ENCODE data around the gene ALDH16A1. TPM values are rescaled to one million over a fixed set of nuclear protein-coding genes. Genes with fewer than 3 reads are reported as not detected.

Gene ALDH16A1
- total and polyA plus RNA-seq, 10 donors, result 38.7 to 99.9 (median 49.9) TPM

DNA sequence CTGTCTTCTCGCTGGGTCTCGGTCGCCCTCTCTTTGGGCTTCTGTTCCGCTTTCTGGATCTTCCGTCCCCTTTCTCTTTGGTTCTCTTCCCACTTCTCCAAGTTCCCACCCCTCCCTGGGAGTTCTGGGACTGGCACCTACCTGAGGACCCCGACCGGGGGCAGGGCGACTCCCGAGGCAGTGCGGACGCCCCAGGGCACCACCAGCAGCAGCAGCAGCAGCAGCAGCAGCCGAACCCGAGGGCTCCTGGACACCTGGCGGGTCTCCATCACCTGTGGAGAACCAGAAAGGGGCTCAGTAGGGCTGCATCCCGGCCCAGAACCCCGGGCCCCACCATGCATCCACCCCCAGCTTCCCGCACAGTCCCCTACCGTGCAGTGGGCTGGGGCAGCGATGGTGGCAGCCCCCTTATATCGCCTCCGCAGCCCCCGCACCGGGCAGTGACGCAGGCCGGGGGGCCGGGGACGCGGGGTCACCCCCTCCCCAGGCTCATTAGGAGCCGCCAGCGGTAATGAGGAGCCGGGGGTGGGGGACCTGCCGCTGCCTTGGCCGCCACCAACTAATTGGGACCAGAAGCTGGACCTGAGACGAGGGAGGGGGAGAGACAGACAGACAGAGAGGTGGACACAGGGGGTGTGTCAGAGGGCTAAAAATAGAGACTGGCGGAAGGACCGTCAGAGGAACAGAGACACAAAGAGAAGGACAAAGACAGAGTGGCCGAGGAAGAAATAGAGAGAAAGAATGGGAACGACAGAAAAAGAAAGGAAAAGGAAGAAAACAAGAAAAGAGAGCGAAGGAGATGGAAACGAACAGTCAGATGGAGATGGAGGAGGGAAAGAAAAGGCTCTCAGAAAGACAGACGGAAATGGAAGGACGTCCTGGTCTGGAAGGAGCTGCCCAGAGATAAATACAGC, 29.7 kb upstream of the ALDH16A1 start, which contains the start of gene PTH2:
TSS of gene PTH2 (minus strand) at position 371 of the 914 bp plus-strand sequence. CDS start at position 269, 102 bp downstream.
- DNase-seq, result no peak
- H3K27me3 ChIP-seq (replicated peaks in 1 of 7), result peaks cover 5 to 100% (median 85%) of the 10 kb centered on the region in 7 donors
- H3K4me3 ChIP-seq, result peak within 1 kb of the TSS in 7 of 8 donors; percentile 6 to 63 (median 18)

DNA sequence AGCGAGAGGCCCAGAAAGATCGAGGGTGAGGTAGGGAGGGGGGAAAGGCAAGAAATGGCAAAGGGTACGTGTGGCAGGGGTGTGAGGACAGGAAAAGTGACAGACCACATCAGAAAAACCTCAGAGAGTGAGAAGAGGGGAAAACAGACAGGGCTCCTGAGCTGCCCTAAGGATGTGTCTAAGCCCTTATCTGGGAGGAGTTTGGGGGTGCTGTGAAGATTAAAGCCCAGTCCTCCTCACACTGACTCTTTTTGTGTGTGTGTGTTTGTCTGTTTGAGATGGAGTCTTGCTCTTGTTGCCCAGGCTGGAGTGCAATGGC, 29.1 kb upstream of the ALDH16A1 start:
- 2 to 9% (median 8%) methylated on average over 3 of the region's 3 CpGs for whole genome bisulfite sequencing, 5 donors
- peaks cover 5 to 100% (median 92%) of the 10 kb centered on the region in 7 donors for H3K27me3 ChIP-seq (replicated peaks in 1 of 7)
- TF ChIP-seq POLR2A (IDR thresholded peaks at IDR 0.05) (no peak), POLR2AphosphoS5 (IDR thresholded peaks at IDR 0.05) (no peak)
- TF ChIP-seq, protein P1, sequence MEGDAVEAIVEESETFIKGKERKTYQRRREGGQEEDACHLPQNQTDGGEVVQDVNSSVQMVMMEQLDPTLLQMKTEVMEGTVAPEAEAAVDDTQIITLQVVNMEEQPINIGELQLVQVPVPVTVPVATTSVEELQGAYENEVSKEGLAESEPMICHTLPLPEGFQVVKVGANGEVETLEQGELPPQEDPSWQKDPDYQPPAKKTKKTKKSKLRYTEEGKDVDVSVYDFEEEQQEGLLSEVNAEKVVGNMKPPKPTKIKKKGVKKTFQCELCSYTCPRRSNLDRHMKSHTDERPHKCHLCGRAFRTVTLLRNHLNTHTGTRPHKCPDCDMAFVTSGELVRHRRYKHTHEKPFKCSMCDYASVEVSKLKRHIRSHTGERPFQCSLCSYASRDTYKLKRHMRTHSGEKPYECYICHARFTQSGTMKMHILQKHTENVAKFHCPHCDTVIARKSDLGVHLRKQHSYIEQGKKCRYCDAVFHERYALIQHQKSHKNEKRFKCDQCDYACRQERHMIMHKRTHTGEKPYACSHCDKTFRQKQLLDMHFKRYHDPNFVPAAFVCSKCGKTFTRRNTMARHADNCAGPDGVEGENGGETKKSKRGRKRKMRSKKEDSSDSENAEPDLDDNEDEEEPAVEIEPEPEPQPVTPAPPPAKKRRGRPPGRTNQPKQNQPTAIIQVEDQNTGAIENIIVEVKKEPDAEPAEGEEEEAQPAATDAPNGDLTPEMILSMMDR (IDR thresholded peaks at IDR 0.05 in 8 of 11, conservative IDR thresholded peaks at IDR 0.05 in 3 of 11), result no peak
- H3K27ac ChIP-seq, result no peak overlapping the region
- peaks cover 27 to 66% (median 46%) of the 10 kb centered on the region in 6 donors for H3K4me1 ChIP-seq
- no peak for DNase-seq
- no peaks in the 10 kb centered on the region for H3K36me3 ChIP-seq
- no peaks in the 10 kb centered on the region for H3K9me3 ChIP-seq
- intact Hi-C loops (cut with DNase I; ENCODE audit: low total_unique reads), result no loop called here
- H3K4me3 ChIP-seq, result no peak overlapping the region

More for the DNA sequence above, 29.7 kb upstream of the ALDH16A1 start, which contains the start of gene PTH2:
- Histone ChIP-seq H3K27ac (no peak within 1 kb of the TSS), H3K36me3 (no peaks in the 10 kb centered on the region), H3K9me3 (no peaks in the 10 kb centered on the region), H3K4me1 (peaks cover 26 to 61% (median 42%) of the 10 kb centered on the region in 6 donors)
- TF ChIP-seq POLR2AphosphoS5 (IDR thresholded peaks at IDR 0.05) (no peak), POLR2A (IDR thresholded peaks at IDR 0.05) (no peak)
- TF ChIP-seq, protein P1 (IDR thresholded peaks at IDR 0.05 in 8 of 11, conservative IDR thresholded peaks at IDR 0.05 in 3 of 11), result no peak
- WGBS, 5 donors, result 8 to 10% (median 9%) methylated on average over 32 to 42 of the region's 42 CpGs
- intact Hi-C loops (cut with DNase I; ENCODE audit: low total_unique reads), result no loop called here

DNA sequence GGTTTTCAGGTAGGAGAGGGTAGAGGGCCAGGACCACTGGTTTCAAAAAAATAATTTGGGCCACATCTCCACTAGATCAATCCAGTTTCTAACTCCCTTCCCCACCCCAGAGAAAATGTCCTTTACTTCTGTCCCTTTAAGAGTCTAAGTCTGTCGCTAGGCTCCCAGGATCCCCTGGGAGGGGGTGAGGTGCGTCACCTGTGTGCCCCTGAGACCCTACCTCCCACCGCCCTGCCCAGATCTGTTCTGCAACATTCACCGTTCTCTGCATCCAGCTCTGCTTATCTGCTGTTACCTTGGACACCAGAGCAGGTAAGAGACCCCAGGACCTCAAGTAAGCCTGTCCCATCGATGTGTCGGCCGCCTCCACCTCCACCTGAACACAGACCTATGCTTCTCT, 27.8 kb upstream of the ALDH16A1 start, which contains the start of gene GFY:
TSS of gene GFY (plus strand) at position 211 of the 400 bp plus-strand sequence. CDS start 1,043 bp downstream, outside the sequence.
- no peak for TF ChIP-seq POLR2A (IDR thresholded peaks at IDR 0.05)
- Histone ChIP-seq H3K9me3 (no peaks in the 10 kb centered on the region), H3K4me3 (no peak within 1 kb of the TSS), H3K27ac (no peak within 1 kb of the TSS), H3K27me3 (replicated peaks in 1 of 7) (peaks cover 5 to 100% (median 97%) of the 10 kb centered on the region in 7 donors), H3K36me3 (no peaks in the 10 kb centered on the region), H3K4me1 (peaks cover 27 to 66% (median 46%) of the 10 kb centered on the region in 6 donors)
- WGBS, 5 donors, result 44 to 74% (median 64%) methylated on average over 6 to 7 of the region's 7 CpGs
- no peak for DNase-seq
- intact Hi-C loops (cut with DNase I; ENCODE audit: low total_unique reads), result no loop called here

DNA sequence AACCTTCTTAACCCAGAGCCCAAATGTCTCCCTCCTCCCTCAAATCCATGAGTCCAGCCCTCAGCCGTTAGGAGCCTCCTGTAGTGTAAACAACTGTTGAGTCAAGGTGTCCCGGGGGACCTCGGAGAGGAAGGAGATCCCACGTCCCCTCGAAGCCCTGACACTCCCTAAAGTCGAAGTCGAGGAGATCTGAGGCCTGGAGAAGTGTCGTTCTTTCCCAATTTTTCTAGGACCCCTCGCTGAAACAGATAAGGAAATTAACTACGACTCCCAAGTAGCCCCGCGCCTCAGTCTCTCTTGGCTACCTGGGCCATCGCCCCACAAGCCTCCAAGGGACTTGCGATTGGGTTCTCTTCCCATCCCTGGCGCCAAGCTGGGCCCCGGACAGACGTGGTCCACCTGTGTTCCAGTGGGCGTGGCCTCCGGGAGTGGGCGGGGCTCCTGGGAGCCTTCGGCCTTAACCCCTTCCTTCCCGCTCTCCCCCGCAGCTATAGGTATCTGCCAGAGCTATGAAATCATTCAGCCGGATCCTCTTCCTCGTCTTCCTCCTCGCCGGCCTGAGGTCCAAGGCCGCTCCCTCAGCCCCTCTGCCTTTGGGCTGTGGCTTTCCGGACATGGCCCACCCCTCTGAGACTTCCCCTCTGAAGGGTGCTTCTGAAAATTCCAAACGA, 27.0 kb upstream of the ALDH16A1 start:
- peaks cover 26 to 58% (median 41%) of the 10 kb centered on the region in 6 donors for H3K4me1 ChIP-seq
- no peaks in the 10 kb centered on the region for H3K36me3 ChIP-seq
- WGBS, 5 donors, result 5 to 11% (median 5%) methylated on average over 15 to 30 of the region's 30 CpGs
- H3K4me3 ChIP-seq, result no peak overlapping the region
- intact Hi-C loops (cut with DNase I; ENCODE audit: low total_unique reads), result no loop called here
- no peaks in the 10 kb centered on the region for H3K9me3 ChIP-seq
- peaks cover 5 to 100% (median 97%) of the 10 kb centered on the region in 7 donors for H3K27me3 ChIP-seq (replicated peaks in 1 of 7)
- TF ChIP-seq POLR2AphosphoS5 (IDR thresholded peaks at IDR 0.05) (no peak), POLR2A (IDR thresholded peaks at IDR 0.05) (no peak)
- TF ChIP-seq, protein P1 (IDR thresholded peaks at IDR 0.05 in 8 of 11, conservative IDR thresholded peaks at IDR 0.05 in 3 of 11), result no peak
- no peak overlapping the region for H3K27ac ChIP-seq
- DNase-seq, result no peak
